ENCODE measurements around the gene MRTFA.

The MRTFA gene

DNA sequence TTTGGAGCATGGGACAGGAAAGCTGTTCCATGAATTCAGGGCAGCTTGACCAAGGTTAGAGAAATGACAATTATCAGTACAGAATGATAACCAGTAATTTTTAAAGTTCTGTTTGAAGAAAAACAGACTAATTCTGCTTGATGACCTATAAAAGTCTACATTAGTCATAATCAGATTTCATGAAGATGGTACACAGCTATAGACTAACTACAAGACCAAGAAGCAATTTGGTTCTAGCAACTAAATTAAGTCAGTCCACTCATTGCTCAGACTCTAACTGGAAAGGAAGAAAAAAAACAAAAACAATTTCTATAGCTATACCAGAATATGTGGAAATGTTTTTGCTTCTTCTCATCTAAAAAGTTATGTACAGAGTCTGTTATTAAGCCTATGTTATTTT, 24.9 kb downstream of the MRTFA start:
- no peak overlapping the region for H3K4me3 ChIP-seq (ENCODE audit: low read length in 2 of 2)
- no peak overlapping the region for H2BK5ac ChIP-seq (ENCODE audit: low read length)
- H2BK12ac ChIP-seq (ENCODE audit: low read length): no peak overlapping the region
- H2BK15ac ChIP-seq (ENCODE audit: low read length): no peak overlapping the region
- no peak overlapping the region for H3K23ac ChIP-seq (ENCODE audit: low read depth, low read length, poor library complexity)
- H4K8ac ChIP-seq (ENCODE audit: low read depth, low read length): no peak overlapping the region
- H3K4ac ChIP-seq (ENCODE audit: low read length): no peak overlapping the region
- no peak overlapping the region for H3K14ac ChIP-seq (ENCODE audit: low read length)
- no peak overlapping the region for H2BK120ac ChIP-seq (ENCODE audit: low read depth, low read length)
- no peaks in the 10 kb centered on the region for H3K27me3 ChIP-seq (ENCODE audit: control insufficient read depth in 3 of 3, insufficient read depth in 3 of 3, low read depth in 1 of 3, low read length in 3 of 3)
- no peak overlapping the region for H4K91ac ChIP-seq (ENCODE audit: low read depth, low read length, poor library complexity)
- no peaks in the 10 kb centered on the region for H3K9me3 ChIP-seq (replicated peaks in 1 of 2; ENCODE audit: control insufficient read depth in 2 of 2, insufficient read depth in 1 of 2, low read depth in 1 of 2, low read length in 2 of 2)
- no peaks in the 10 kb centered on the region for H3K36me3 ChIP-seq (replicated peaks in 1 of 2; ENCODE audit: control insufficient read depth in 2 of 2, insufficient read depth in 2 of 2, low read length in 2 of 2)
- no peak overlapping the region for H3K4me2 ChIP-seq (ENCODE audit: insufficient read depth, low read length, poor library complexity, severe bottlenecking)
- no peak for DNase-seq (ENCODE audit: low spot score)
- no peak overlapping the region for H2AK5ac ChIP-seq (ENCODE audit: low read depth, low read length)
- no peak overlapping the region for H2AFZ ChIP-seq (ENCODE audit: low read length)
- H3K9ac ChIP-seq (ENCODE audit: low read depth, low read length, poor library complexity): no peak overlapping the region
- no peak overlapping the region for H3K18ac ChIP-seq (ENCODE audit: low read length)
- no peaks in the 10 kb centered on the region for H3K4me1 ChIP-seq (ENCODE audit: control insufficient read depth in 2 of 2, insufficient read depth in 1 of 2, low read depth in 1 of 2, low read length in 2 of 2)
- no peak overlapping the region for H3K27ac ChIP-seq (replicated peaks; ENCODE audit: low read length)
- H3K79me1 ChIP-seq (ENCODE audit: low read depth, low read length): no peaks in the 10 kb centered on the region

DNA sequence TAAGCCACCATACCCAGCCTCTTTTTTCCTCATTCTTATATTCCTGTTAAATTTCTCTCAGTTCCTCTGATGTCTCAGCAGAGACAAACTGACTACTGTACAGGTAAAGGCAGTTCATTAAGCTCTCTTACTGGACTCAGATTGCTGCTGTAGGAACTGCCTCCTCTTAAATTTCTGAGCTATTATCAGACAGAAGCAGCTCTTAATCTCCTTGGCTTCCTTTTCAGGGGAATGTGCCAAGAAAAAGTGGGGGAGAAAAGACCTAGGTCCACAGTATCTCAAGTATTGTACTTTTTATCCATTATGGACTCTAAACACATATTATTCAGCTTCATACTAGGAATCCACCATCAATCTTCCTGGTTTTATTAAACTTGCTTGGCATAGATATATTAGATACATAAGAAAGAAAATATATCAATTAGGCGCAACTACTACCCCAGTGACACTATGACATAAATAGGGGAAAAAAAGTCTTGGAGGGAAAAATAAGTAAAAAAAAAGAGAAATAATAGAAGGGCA, 26.1 kb downstream of the MRTFA start:
- H3K36me3 ChIP-seq (replicated peaks in 1 of 2; ENCODE audit: control insufficient read depth in 2 of 2, insufficient read depth in 2 of 2, low read length in 2 of 2): no peaks in the 10 kb centered on the region
- no peaks in the 10 kb centered on the region for H3K79me1 ChIP-seq (ENCODE audit: low read depth, low read length)
- no peak overlapping the region for H3K9ac ChIP-seq (ENCODE audit: low read depth, low read length, poor library complexity)
- no peak overlapping the region for H4K8ac ChIP-seq (ENCODE audit: low read depth, low read length)
- no peak overlapping the region for H2AFZ ChIP-seq (ENCODE audit: low read length)
- no peaks in the 10 kb centered on the region for H3K4me1 ChIP-seq (ENCODE audit: control insufficient read depth in 2 of 2, insufficient read depth in 1 of 2, low read depth in 1 of 2, low read length in 2 of 2)
- H3K4me3 ChIP-seq (ENCODE audit: low read length in 2 of 2): no peak overlapping the region
- H2BK120ac ChIP-seq (ENCODE audit: low read depth, low read length): no peak overlapping the region
- no peak overlapping the region for H2BK5ac ChIP-seq (ENCODE audit: low read length)
- no peak overlapping the region for H3K4me2 ChIP-seq (ENCODE audit: insufficient read depth, low read length, poor library complexity, severe bottlenecking)
- no peak for DNase-seq (ENCODE audit: low spot score)
- no peak overlapping the region for H4K91ac ChIP-seq (ENCODE audit: low read depth, low read length, poor library complexity)
- H3K27me3 ChIP-seq (ENCODE audit: control insufficient read depth in 3 of 3, insufficient read depth in 3 of 3, low read depth in 1 of 3, low read length in 3 of 3): no peaks in the 10 kb centered on the region
- WGBS, 2 donors (ENCODE audit: extremely low coverage in 2 of 2, insufficient read length in 2 of 2, insufficient replicate concordance in 1 of 2): no CpG with 5 or more reads among the region's 1 CpG
- no peak overlapping the region for H3K23ac ChIP-seq (ENCODE audit: low read depth, low read length, poor library complexity)
- H3K9me3 ChIP-seq (replicated peaks in 1 of 2; ENCODE audit: control insufficient read depth in 2 of 2, insufficient read depth in 1 of 2, low read depth in 1 of 2, low read length in 2 of 2): no peaks in the 10 kb centered on the region
- no peak overlapping the region for H3K18ac ChIP-seq (ENCODE audit: low read length)
- H3K14ac ChIP-seq (ENCODE audit: low read length): no peak overlapping the region
- H2BK12ac ChIP-seq (ENCODE audit: low read length): no peak overlapping the region
- no peak overlapping the region for H3K4ac ChIP-seq (ENCODE audit: low read length)
- no peak overlapping the region for H2BK15ac ChIP-seq (ENCODE audit: low read length)
- H2AK5ac ChIP-seq (ENCODE audit: low read depth, low read length): no peak overlapping the region
- no peak overlapping the region for H3K27ac ChIP-seq (replicated peaks; ENCODE audit: low read length)

DNA sequence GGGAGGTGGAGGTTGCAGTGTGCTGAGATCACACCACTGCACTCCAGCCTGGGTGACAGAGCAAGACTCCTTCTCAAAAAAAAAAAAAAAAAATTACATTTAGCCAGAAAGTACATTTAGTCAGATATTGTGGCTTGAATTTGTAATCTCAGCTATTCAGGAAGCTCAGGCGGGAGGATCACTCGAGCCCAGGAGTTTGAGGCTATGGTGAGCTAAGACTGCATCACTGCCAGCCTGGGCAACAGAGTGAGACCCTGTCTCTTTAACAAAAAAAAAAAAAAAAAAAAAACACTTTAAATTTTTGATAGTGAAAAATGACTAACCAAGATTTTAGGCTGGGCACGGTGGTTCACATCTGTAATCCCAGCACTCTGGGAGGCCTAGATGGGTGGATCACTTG, 27.3 kb downstream of the MRTFA start:
- H3K4me2 ChIP-seq (ENCODE audit: insufficient read depth, low read length, poor library complexity, severe bottlenecking): no peak overlapping the region
- no peak overlapping the region for H3K14ac ChIP-seq (ENCODE audit: low read length)
- no peak overlapping the region for H2AFZ ChIP-seq (ENCODE audit: low read length)
- H3K27ac ChIP-seq (replicated peaks; ENCODE audit: low read length): no peak overlapping the region
- no peak overlapping the region for H3K23ac ChIP-seq (ENCODE audit: low read depth, low read length, poor library complexity)
- no peaks in the 10 kb centered on the region for H3K79me1 ChIP-seq (ENCODE audit: low read depth, low read length)
- H3K36me3 ChIP-seq (replicated peaks in 1 of 2; ENCODE audit: control insufficient read depth in 2 of 2, insufficient read depth in 2 of 2, low read length in 2 of 2): no peaks in the 10 kb centered on the region
- no peak overlapping the region for H4K91ac ChIP-seq (ENCODE audit: low read depth, low read length, poor library complexity)
- H3K4ac ChIP-seq (ENCODE audit: low read length): no peak overlapping the region
- no peak overlapping the region for H2BK12ac ChIP-seq (ENCODE audit: low read length)
- H3K9me3 ChIP-seq (replicated peaks in 1 of 2; ENCODE audit: control insufficient read depth in 2 of 2, insufficient read depth in 1 of 2, low read depth in 1 of 2, low read length in 2 of 2): peaks cover 0 to 2% of the 10 kb centered on the region in 2 donors
- no peak overlapping the region for H3K4me3 ChIP-seq (ENCODE audit: low read length in 2 of 2)
- H2AK5ac ChIP-seq (ENCODE audit: low read depth, low read length): no peak overlapping the region
- no peak overlapping the region for H4K8ac ChIP-seq (ENCODE audit: low read depth, low read length)
- no peak overlapping the region for H3K18ac ChIP-seq (ENCODE audit: low read length)
- H2BK5ac ChIP-seq (ENCODE audit: low read length): no peak overlapping the region
- H3K27me3 ChIP-seq (ENCODE audit: control insufficient read depth in 3 of 3, insufficient read depth in 3 of 3, low read depth in 1 of 3, low read length in 3 of 3): no peaks in the 10 kb centered on the region
- no peak for DNase-seq (ENCODE audit: low spot score)
- no peak overlapping the region for H3K9ac ChIP-seq (ENCODE audit: low read depth, low read length, poor library complexity)
- no peaks in the 10 kb centered on the region for H3K4me1 ChIP-seq (ENCODE audit: control insufficient read depth in 2 of 2, insufficient read depth in 1 of 2, low read depth in 1 of 2, low read length in 2 of 2)
- WGBS, 2 donors (ENCODE audit: extremely low coverage in 2 of 2, insufficient read length in 2 of 2, insufficient replicate concordance in 1 of 2): no CpG with 5 or more reads among the region's 3 CpGs
- H2BK15ac ChIP-seq (ENCODE audit: low read length): no peak overlapping the region
- no peak overlapping the region for H2BK120ac ChIP-seq (ENCODE audit: low read depth, low read length)

DNA sequence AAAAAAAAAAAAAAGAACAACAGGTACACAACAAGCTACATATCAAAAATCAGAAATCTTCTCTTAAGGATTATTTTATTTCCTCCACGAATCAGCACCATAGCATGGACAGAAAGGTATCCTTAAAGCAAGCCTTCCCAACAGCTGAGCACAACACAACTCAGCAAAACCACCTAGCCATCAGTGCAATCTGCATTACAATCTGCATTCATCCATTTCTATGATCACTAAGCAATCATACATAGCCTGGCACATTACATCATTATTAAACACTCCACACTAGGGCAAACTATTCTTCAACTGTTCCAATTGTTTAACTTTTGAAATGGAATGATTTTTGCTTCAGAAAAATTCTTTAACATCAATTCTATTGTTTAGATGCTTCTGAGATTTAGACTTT, 29.0 kb downstream of the MRTFA start:
- Histone ChIP-seq H2BK120ac (ENCODE audit: low read depth, low read length) (no peak overlapping the region), H4K8ac (ENCODE audit: low read depth, low read length) (no peak overlapping the region), H3K27me3 (ENCODE audit: control insufficient read depth in 3 of 3, insufficient read depth in 3 of 3, low read depth in 1 of 3, low read length in 3 of 3) (no peaks in the 10 kb centered on the region), H2BK5ac (ENCODE audit: low read length) (no peak overlapping the region), H3K4me1 (ENCODE audit: control insufficient read depth in 2 of 2, insufficient read depth in 1 of 2, low read depth in 1 of 2, low read length in 2 of 2) (no peaks in the 10 kb centered on the region), H2AK5ac (ENCODE audit: low read depth, low read length) (no peak overlapping the region), H3K23ac (ENCODE audit: low read depth, low read length, poor library complexity) (no peak overlapping the region), H2BK15ac (ENCODE audit: low read length) (no peak overlapping the region), H3K18ac (ENCODE audit: low read length) (no peak overlapping the region), H3K9ac (ENCODE audit: low read depth, low read length, poor library complexity) (no peak overlapping the region), H3K4ac (ENCODE audit: low read length) (no peak overlapping the region), H2AFZ (ENCODE audit: low read length) (no peak overlapping the region), H3K9me3 (replicated peaks in 1 of 2; ENCODE audit: control insufficient read depth in 2 of 2, insufficient read depth in 1 of 2, low read depth in 1 of 2, low read length in 2 of 2) (peaks cover 0 to 2% of the 10 kb centered on the region in 2 donors), H4K91ac (ENCODE audit: low read depth, low read length, poor library complexity) (no peak overlapping the region), H3K4me2 (ENCODE audit: insufficient read depth, low read length, poor library complexity, severe bottlenecking) (no peak overlapping the region), H3K79me1 (ENCODE audit: low read depth, low read length) (no peaks in the 10 kb centered on the region), H3K36me3 (replicated peaks in 1 of 2; ENCODE audit: control insufficient read depth in 2 of 2, insufficient read depth in 2 of 2, low read length in 2 of 2) (no peaks in the 10 kb centered on the region), H2BK12ac (ENCODE audit: low read length) (no peak overlapping the region), H3K14ac (ENCODE audit: low read length) (no peak overlapping the region), H3K4me3 (ENCODE audit: low read length in 2 of 2) (no peak overlapping the region), H3K27ac (replicated peaks; ENCODE audit: low read length) (no peak overlapping the region)
- no CpG with 5 or more reads among the region's 1 CpG for WGBS, 2 donors (ENCODE audit: extremely low coverage in 2 of 2, insufficient read length in 2 of 2, insufficient replicate concordance in 1 of 2)
- no peak for DNase-seq (ENCODE audit: low spot score)
